Kidney (tissue), 14 donors: ENCODE results near the gene CDYL2. TPM values are rescaled to one million over a fixed set of nuclear protein-coding genes. Genes with fewer than 3 reads are reported as not detected.

Experiments used
- DNase-seq, 5 donors: peaks; one replicate each; pipeline ENCODE4 v3.0.0-alpha.2; 2013 to 2020
- FAIRE-seq: peaks from 2 replicates; lab custom pipeline; 2012; peaks lifted over from hg19 to GRCh38; lab: Jason Lieb, UNC
- H3K27ac ChIP-seq, 2 donors: one replicate each; pipeline ENCODE4 v1.7.0; 2013; ENCODE audit warnings: low read depth in 2 of 2, low read length in 2 of 2, inconsistent platforms in 1 of 2
- H3K27me3 ChIP-seq: one replicate; pipeline ENCODE4 v1.7.1; 2013; ENCODE audit warnings: low read length, inconsistent platforms; ENCODE audit not compliant: control insufficient read depth, insufficient read depth
- H3K36me3 ChIP-seq, 3 donors: one replicate each; pipeline versions ENCODE4 v1.7.0 to v1.7.1; 2013; ENCODE audit warnings: low read length in 3 of 3, control low read depth in 1 of 3, inconsistent platforms in 1 of 3; ENCODE audit not compliant: insufficient read depth in 3 of 3, control insufficient read depth in 2 of 3
- H3K4me1 ChIP-seq, 3 donors: one replicate each; pipeline versions ENCODE4 v1.7.0 to v1.7.1; 2013; ENCODE audit warnings: low read length in 3 of 3, inconsistent platforms in 1 of 3, low read depth in 1 of 3; ENCODE audit not compliant: control insufficient read depth in 2 of 3, insufficient read depth in 2 of 3
- H3K4me3 ChIP-seq, 3 donors: one replicate each; pipeline versions ENCODE4 v1.7.0 to v1.8.1; 2013; ENCODE audit warnings: low read length in 3 of 3, control low read depth in 1 of 3, inconsistent platforms in 1 of 3
- H3K9ac ChIP-seq, 3 donors: one replicate each; pipeline versions ENCODE4 v1.7.0 to v1.7.1; 2013; ENCODE audit warnings: low read length in 3 of 3, control low read depth in 1 of 3, inconsistent platforms in 1 of 3
- H3K9me3 ChIP-seq, 3 donors: one replicate each; pipeline versions ENCODE4 v1.7.0 to v1.7.1; 2013; ENCODE audit warnings: low read length in 3 of 3, control low read depth in 1 of 3, inconsistent platforms in 1 of 3; ENCODE audit not compliant: control insufficient read depth in 2 of 3, insufficient read depth in 1 of 3
- CTCF ChIP-seq: IDR thresholded peaks from 3 replicates; pipeline ENCODE4 v1.5.1; 2012; ENCODE audit warnings: mild to moderate bottlenecking, moderate library complexity, borderline replicate concordance; ENCODE audit not compliant: insufficient read depth; ENCODE audit errors: extremely low read depth
- intact Hi-C: fragments of 100-400 bp; cut with DNase I; formaldehyde crosslinking; loops from one replicate; pipeline ENCODE4 v1.11.1; 2022
- polyA plus RNA-seq: library from polyadenylated mRNA; stranded (reverse); fragments of 350-450 nt; fragmentation: Illumina TruSeq; extraction: RNeasy Lipid Tissue Mini Kit (QIAGEN cat#74804); gene quantifications from one replicate; pipeline ENCODE4 v1.2.3, GENCODE V29; 2014; ENCODE audit warnings: low read depth, low replicate concordance; ENCODE audit not compliant: insufficient read depth
- total RNA-seq: library from RNA; stranded (reverse); fragmentation: NEBNext Ultra II Directional; extraction: Animal tissue kit (Norgen Biotek cat#: 25700); gene quantifications from one replicate; pipeline ENCODE4 v1.2.1, GENCODE V29; 2021
- donor health status: control.
- donor health status: control.
- donor health status: control.
- donor health status: control.
- donor health status: control.
- donor health status: DM: yes; HTN: yes; CAD: no.
- donor health status: Normal renal cell carcinoma (clear cell type).

CDYL2 gene
- total and polyA plus RNA-seq, 2 donors from 2014 or later: 2.6 to 27.3 TPM

- Histone ChIP-seq H3K4me3 (no peak overlapping the region), H3K36me3 (no peaks in the 10 kb centered on the region), H3K9me3 (no peaks in the 10 kb centered on the region), H3K27me3 (no peaks in the 10 kb centered on the region), H3K4me1 (no peaks in the 10 kb centered on the region), H3K27ac (no peak overlapping the region), H3K9ac (no peak overlapping the region)
- intact Hi-C loops: no loop called here
- no peak for DNase-seq
- TF ChIP-seq CTCF: no peak
- FAIRE-seq: no peak
Observed at GRCh38 chr16:80592273-80592672, 212.1 kb downstream of the CDYL2 start.

GRCh38 chr16:80591071-80591915, 213.1 kb downstream of the CDYL2 start:
- no peak for TF ChIP-seq CTCF
- Histone ChIP-seq H3K36me3 (no peaks in the 10 kb centered on the region), H3K27ac (no peak overlapping the region), H3K4me3 (no peak overlapping the region), H3K9ac (no peak overlapping the region), H3K9me3 (peaks cover 0 to under 1% (median 0%) of the 10 kb centered on the region in 3 donors), H3K27me3 (no peaks in the 10 kb centered on the region), H3K4me1 (no peaks in the 10 kb centered on the region)
- no peak for FAIRE-seq
- no peak for DNase-seq
- intact Hi-C loops: no loop called here

DNA sequence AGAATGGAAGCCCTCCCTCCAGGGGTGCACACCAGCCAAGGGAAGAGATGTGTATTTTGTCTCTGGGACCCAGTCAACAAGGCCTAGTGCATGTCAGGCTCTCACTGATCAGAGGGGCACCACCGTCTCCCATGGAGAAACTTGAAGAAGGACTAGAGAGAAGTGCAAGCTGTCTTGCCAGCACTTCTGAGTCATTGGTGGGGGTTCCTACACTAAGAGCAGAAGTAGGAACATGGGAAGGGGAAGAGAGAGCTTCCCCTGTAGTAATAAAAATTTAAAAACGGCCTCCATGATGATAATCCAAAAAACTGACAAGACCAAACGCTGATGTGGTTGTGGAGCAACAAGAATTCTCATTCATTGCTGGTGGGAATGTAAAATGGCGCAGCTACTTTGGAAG, 217.3 kb downstream of the CDYL2 start:
- TF ChIP-seq CTCF: no peak
- Histone ChIP-seq H3K36me3 (no peaks in the 10 kb centered on the region), H3K27ac (no peak overlapping the region), H3K9me3 (peaks cover 0 to 5% (median 0%) of the 10 kb centered on the region in 3 donors), H3K4me1 (no peaks in the 10 kb centered on the region), H3K27me3 (no peaks in the 10 kb centered on the region), H3K4me3 (no peak overlapping the region), H3K9ac (no peak overlapping the region)
- intact Hi-C loops: no loop called here
- FAIRE-seq (no peak), DNase-seq (no peak)

GRCh38 chr16:80586476-80586875, 217.9 kb downstream of the CDYL2 start:
- no peak overlapping the region for H3K27ac ChIP-seq
- FAIRE-seq (no peak), DNase-seq (no peak)
- H3K4me1 ChIP-seq: no peaks in the 10 kb centered on the region
- intact Hi-C loops: no loop called here
- H3K4me3 ChIP-seq: no peak overlapping the region
- no peaks in the 10 kb centered on the region for H3K27me3 ChIP-seq
- no peak overlapping the region for H3K9ac ChIP-seq
- no peak for TF ChIP-seq CTCF
- H3K36me3 ChIP-seq: no peaks in the 10 kb centered on the region
- H3K9me3 ChIP-seq: peaks cover 0 to 5% (median 0%) of the 10 kb centered on the region in 3 donors
